ENCODE results near the gene HDLBP. TPM values are rescaled to one million over a fixed set of nuclear protein-coding genes. Genes with fewer than 3 reads are reported as not detected.

The HDLBP gene
- total and polyA plus RNA-seq, 12 donors, result 206 to 419 (median 353) TPM

- Histone ChIP-seq H3K27me3 (no peaks in the 10 kb centered on the region), H3K4me3 (no peak overlapping the region), H3K9me3 (no peaks in the 10 kb centered on the region), H3K4me1 (peaks cover 0 to 9% (median 3%) of the 10 kb centered on the region in 9 donors), H3K36me3 (peaks cover 0 to 88% (median 67%) of the 10 kb centered on the region in 9 donors), H3K27ac (no peak overlapping the region)
- DNase-seq (no peak), ATAC-seq (no peak)
- TF ChIP-seq CTCF (IDR thresholded peaks at IDR 0.05), result no peak
- intact Hi-C loops (cut with DNase I), result loop anchor here in 6 of 10 donors (2.0 to 10.0 kb wide), 4 partner anchors 34 to 264 kb away; partner anchors contain the start of genes HDLBP (in 4 of the 6) and SEPTIN2 (in 4 of the 6)
- WGBS, 2 donors, result 85 to 88% methylated on average over 9 of the region's 9 CpGs
Measured at GRCh38 chr2:241350878-241351639, 35.6 kb upstream of the HDLBP start.

GRCh38 chr2:241350530-241350877 lies 35.0 kb upstream of the HDLBP start:
- intact Hi-C loops (cut with DNase I), result loop anchor here in 6 of 10 donors (2.0 to 10.0 kb wide), 4 partner anchors 33 to 264 kb away; partner anchors contain the start of genes HDLBP (in 4 of the 6) and SEPTIN2 (in 4 of the 6)
- ATAC-seq, result no peak
- WGBS, 2 donors, result 80 to 81% methylated on average over 2 of the region's 2 CpGs

GRCh38 chr2:241349941-241350340 lies 34.5 kb upstream of the HDLBP start:
- Histone ChIP-seq H3K4me3 (no peak overlapping the region), H3K27ac (no peak overlapping the region), H3K27me3 (no peaks in the 10 kb centered on the region), H3K9me3 (no peaks in the 10 kb centered on the region), H3K36me3 (peaks cover 0 to 100% (median 77%) of the 10 kb centered on the region in 9 donors), H3K4me1 (peaks cover 0 to 6% (median 0%) of the 10 kb centered on the region in 9 donors)
- no peak for TF ChIP-seq CTCF (IDR thresholded peaks at IDR 0.05)
- ATAC-seq (no peak), DNase-seq (no peak)
- WGBS, 2 donors, result 93 to 95% methylated on average over 8 of the region's 8 CpGs
- intact Hi-C loops (cut with DNase I), result loop anchor here in 7 of 10 donors (2.0 to 10.0 kb wide), 6 partner anchors 33 to 265 kb away; partner anchors contain the start of genes HDLBP (in 4 of the 7), SEPTIN2 (in 4 of the 7) and PPP1R7 (in 1 of the 7)

More at GRCh38 chr2:241350530-241350877, 35.0 kb upstream of the HDLBP start:
- Histone ChIP-seq H3K27ac (no peak overlapping the region), H3K36me3 (peaks cover 0 to 94% (median 72%) of the 10 kb centered on the region in 9 donors), H3K9me3 (no peaks in the 10 kb centered on the region), H3K4me3 (no peak overlapping the region), H3K4me1 (peaks cover 0 to 9% (median 3%) of the 10 kb centered on the region in 9 donors), H3K27me3 (no peaks in the 10 kb centered on the region)
- no peak for TF ChIP-seq CTCF (IDR thresholded peaks at IDR 0.05)
- DNase-seq, result no peak

- no peak for TF ChIP-seq CTCF (IDR thresholded peaks at IDR 0.05)
- DNase-seq, result no peak
- peaks cover 0 to 10% (median 4%) of the 10 kb centered on the region in 9 donors for H3K4me1 ChIP-seq
- H3K4me3 ChIP-seq, result no peak overlapping the region
- no peaks in the 10 kb centered on the region for H3K9me3 ChIP-seq
- ATAC-seq, result no peak
- peaks cover 0 to 100% (median 83%) of the 10 kb centered on the region in 9 donors for H3K36me3 ChIP-seq
- WGBS, 2 donors, result 87 to 88% methylated on average over 9 of the region's 9 CpGs
- intact Hi-C loops (cut with DNase I), result loop anchor here in 2 of 10 donors (10.0 kb wide), 2 partner anchors 90 to 190 kb away; partner anchors contain the start of gene PPP1R7 (in 1 of the 2)
- no peaks in the 10 kb centered on the region for H3K27me3 ChIP-seq
- H3K27ac ChIP-seq, result no peak overlapping the region
Measured at GRCh38 chr2:241344925-241345651, 29.6 kb upstream of the HDLBP start.

Data from heart right ventricle (tissue), 16 donors.